GM23338 (cell line): ENCODE data around the gene KLC4. TPM values are rescaled to one million over a fixed set of nuclear protein-coding genes. Genes with fewer than 3 reads are reported as not detected.

Experiments used
- ATAC-seq: fragments of 200-7000 bp; cut with Tn5 transposase; 3 replicates; pipeline ENCODE4 v1.9.1; 2020
- DNase-seq: peaks from one replicate; pipeline ENCODE4 v3.0.0-alpha.2; 2015; ENCODE audit warnings: low spot score
- H2AFZ ChIP-seq: fragments of 200-600 bp; sonication (generic); 2 replicates; pipeline ENCODE4 v1.8.0; 2016; ENCODE audit warnings: antibody characterized with exemption, mild to moderate bottlenecking, moderate library complexity
- H3F3A ChIP-seq: fragments of 200-600 bp; sonication (generic); replicated peaks from 2 replicates; pipeline ENCODE4 v1.8.0; 2017; ENCODE audit warnings: antibody characterized with exemption, mixed run types, low read depth
- H3K27ac ChIP-seq: fragments of 200-600 bp; sonication (generic); 2 replicates; pipeline ENCODE4 v1.6.1; 2016; ENCODE audit warnings: low read depth
- H3K27me3 ChIP-seq: fragments of 200-600 bp; sonication (generic); 2 replicates; pipeline ENCODE4 v1.8.0; 2016; ENCODE audit warnings: mild to moderate bottlenecking, mixed run types, moderate library complexity; ENCODE audit not compliant: insufficient read depth
- H3K36me3 ChIP-seq: fragments of 200-600 bp; sonication (generic); 2 replicates; pipeline ENCODE4 v1.8.0; 2016; ENCODE audit warnings: mild to moderate bottlenecking; ENCODE audit not compliant: insufficient read depth
- H3K4me1 ChIP-seq: fragments of 200-600 bp; sonication (generic); 2 replicates; pipeline ENCODE4 v1.8.0; 2016; ENCODE audit warnings: mild to moderate bottlenecking, moderate library complexity; ENCODE audit not compliant: insufficient read depth
- H3K4me2 ChIP-seq: fragments of 200-600 bp; sonication (generic); 2 replicates; pipeline ENCODE4 v1.7.1; 2017; ENCODE audit warnings: mixed run types
- H3K4me3 ChIP-seq: fragments of 200-600 bp; sonication (generic); 2 replicates; pipeline ENCODE4 v1.6.1; 2016; ENCODE audit warnings: mixed run types
- H3K79me2 ChIP-seq: fragments of 200-600 bp; sonication (generic); replicated peaks from 2 replicates; pipeline ENCODE4 v1.8.0; 2017; ENCODE audit warnings: mild to moderate bottlenecking; ENCODE audit not compliant: insufficient read depth
- H3K9me2 ChIP-seq: fragments of 200-600 bp; sonication (generic); 2 replicates; pipeline ENCODE4 v1.8.0; 2017; ENCODE audit not compliant: insufficient read depth
- H4K20me1 ChIP-seq: fragments of 200-600 bp; sonication (generic); replicated peaks from 2 replicates; pipeline ENCODE4 v1.8.0; 2017; ENCODE audit warnings: mild to moderate bottlenecking; ENCODE audit not compliant: insufficient read depth
- H3K27ac Mint-ChIP-seq: 2 replicates; pipeline ENCODE4 v1.8.0; 2020; ENCODE audit warnings: inconsistent platforms, mild to moderate bottlenecking, moderate library complexity, mixed read lengths
- H3K27me3 Mint-ChIP-seq: 3 replicates; pipeline ENCODE4 v1.8.0; 2022; ENCODE audit warnings: low read depth, mild to moderate bottlenecking, moderate library complexity, mixed read lengths, inconsistent platforms; ENCODE audit not compliant: insufficient read depth, poor library complexity
- H3K36me3 Mint-ChIP-seq: 3 replicates; pipeline ENCODE4 v1.8.0; 2021; ENCODE audit warnings: low read depth, mild to moderate bottlenecking, inconsistent platforms, moderate library complexity, mixed read lengths
- H3K4me1 Mint-ChIP-seq: 3 replicates; pipeline ENCODE4 v1.8.0; 2020; ENCODE audit warnings: mild to moderate bottlenecking, inconsistent platforms, mixed read lengths
- H3K4me3 Mint-ChIP-seq: 3 replicates; pipeline ENCODE4 v1.8.0; 2021; ENCODE audit warnings: moderate library complexity, mild to moderate bottlenecking, inconsistent platforms, mixed read lengths
- H3K9me3 Mint-ChIP-seq: 3 replicates; pipeline ENCODE4 v1.8.0; 2020; ENCODE audit warnings: moderate library complexity, mild to moderate bottlenecking, inconsistent platforms, mixed read lengths
- CREB1 ChIP-seq: fragments of 250-450 bp; sonication (Bioruptor Pico); IDR thresholded peaks from 2 replicates; pipeline ENCODE4 v1.5.0; 2020; ENCODE audit warnings: low read depth, mild to moderate bottlenecking, moderate library complexity
- CTCF ChIP-seq, 2 experiments: fragments of 200-600 bp in 1 of 2; sonication (generic) in 1 of 2; conservative IDR thresholded peaks; 2 replicates each; pipeline versions ENCODE4 v1.5.1 to v1.6.1; 2016 to 2017; ENCODE audit warnings: antibody characterized with exemption in 2 of 2, low read depth in 2 of 2, mild to moderate bottlenecking in 2 of 2, moderate library complexity in 1 of 2
- ETS1 ChIP-seq: IDR thresholded peaks from 2 replicates; pipeline ENCODE4 v1.6.1; 2016; ENCODE audit warnings: antibody characterized with exemption
- EZH2 ChIP-seq: fragments of 200-600 bp; sonication (generic); IDR thresholded peaks from one replicate; pipeline ENCODE4 v1.8.0; 2017; ENCODE audit warnings: antibody characterized with exemption, mild to moderate bottlenecking, low read depth; ENCODE audit not compliant: unreplicated experiment
- EZH2phosphoT487 ChIP-seq: fragments of 200-600 bp; sonication (generic); IDR thresholded peaks from one replicate; pipeline ENCODE4 v1.8.1; 2018; ENCODE audit warnings: antibody characterized with exemption; ENCODE audit not compliant: unreplicated experiment
- JUNB ChIP-seq: IDR thresholded peaks from one replicate; pipeline ENCODE4 v1.6.1; 2016; ENCODE audit warnings: antibody characterized with exemption; ENCODE audit not compliant: unreplicated experiment
- NANOG ChIP-seq: IDR thresholded peaks from 2 replicates; pipeline ENCODE4 v1.6.1; 2016; ENCODE audit warnings: antibody characterized with exemption, borderline replicate concordance
- POLR2AphosphoS5 ChIP-seq: IDR thresholded peaks from 2 replicates; pipeline ENCODE4 v1.6.1; 2016; ENCODE audit warnings: antibody characterized with exemption, low read depth
- REST ChIP-seq: IDR thresholded peaks from one replicate; pipeline ENCODE4 v1.6.1; 2018; ENCODE audit warnings: antibody characterized with exemption; ENCODE audit not compliant: unreplicated experiment
- STAT1 ChIP-seq: IDR thresholded peaks from one replicate; pipeline ENCODE4 v1.6.1; 2016; ENCODE audit warnings: antibody characterized with exemption; ENCODE audit not compliant: unreplicated experiment
- ZNF114 ChIP-seq: fragments of 250-450 bp; sonication (Bioruptor Pico); IDR thresholded peaks from 2 replicates; pipeline ENCODE4 v1.5.0; 2020; ENCODE audit warnings: mild to moderate bottlenecking, moderate library complexity
- ZNF331 ChIP-seq: fragments of 250-450 bp; sonication (Bioruptor Pico); IDR thresholded peaks from 2 replicates; pipeline ENCODE4 v1.5.0; 2020; ENCODE audit warnings: low read depth, mild to moderate bottlenecking, moderate library complexity
- ZNF462 ChIP-seq: fragments of 250-450 bp; sonication (Bioruptor Pico); IDR thresholded peaks from 2 replicates; pipeline ENCODE4 v1.5.0; 2020; ENCODE audit warnings: mild to moderate bottlenecking, moderate library complexity
- polyA plus RNA-seq: library from polyadenylated mRNA; unstranded; fragments of >200 nt; fragmentation: Nextera tagmentation; extraction: Ambion mirVana; gene quantifications from 2 replicates; pipeline ENCODE4 v1.2.1, GENCODE V29; 2016
- total RNA-seq: library from RNA; depleted of rRNA; stranded (reverse); fragments of >200 nt; shearing (Covaris generic); gene quantifications from 2 replicates; pipeline ENCODE4 v1.2.3, GENCODE V29; 2014

KLC4 gene
- total and polyA plus RNA-seq, 2 experiments from 2014 or later, result 14.9 to 17.4 TPM

GRCh38 chr6:43123461-43124314 is 64.3 kb downstream of the KLC4 start:
- no peak overlapping the region; the same call in 2 of the 3 replicates for H3K4me3 Mint-ChIP-seq
- Histone ChIP-seq H3K4me2 (peak overlapping the region; percentile 57; the same call in 1 of the 2 replicates), H4K20me1 (peaks cover 14% of the 10 kb centered on the region; the same call in 1 of the 2 replicates), H3F3A (no peaks in the 10 kb centered on the region), H3K27ac (peak overlapping the region; percentile 84), H2AFZ (no peak overlapping the region), H3K4me1 (peaks cover 10% of the 10 kb centered on the region), H3K27me3 (no peaks in the 10 kb centered on the region), H3K36me3 (no peaks in the 10 kb centered on the region), H3K79me2 (peaks cover 89% of the 10 kb centered on the region), H3K9me2 (no peaks in the 10 kb centered on the region), H3K4me3 (no peak overlapping the region)
- DNase-seq, result peak; percentile 51
- peak; percentile 27 for ATAC-seq
- H3K27me3 Mint-ChIP-seq, result peaks cover 16% of the 10 kb centered on the region
- peak overlapping the region; percentile 89 for H3K27ac Mint-ChIP-seq
- no peaks in the 10 kb centered on the region for H3K36me3 Mint-ChIP-seq
- TF ChIP-seq ZNF114, result no peak
- no peak for TF ChIP-seq CTCF (conservative IDR thresholded peaks at IDR 0.05; ENCODE audit: low read depth in 2 of 2)
- no peak for TF ChIP-seq POLR2AphosphoS5
- TF ChIP-seq EZH2phosphoT487, result no peak
- TF ChIP-seq ZNF331, result no peak
- no peak for TF ChIP-seq EZH2
- no peak for TF ChIP-seq ZNF462 (CRISPR knock-in tag)
- no peak for TF ChIP-seq CREB1 (CRISPR knock-in tag)
- no peak for TF ChIP-seq STAT1
- no peak for TF ChIP-seq ETS1
- no peak for TF ChIP-seq JUNB
- no peak for TF ChIP-seq NANOG
- no peak for TF ChIP-seq REST
- peaks cover 45% of the 10 kb centered on the region for H3K4me1 Mint-ChIP-seq
- H3K9me3 Mint-ChIP-seq, result no peaks in the 10 kb centered on the region; the same call in 2 of the 3 replicates
